ENCODE data around the gene PHF21B.
A peak's percentile ranks its signal among the peaks of the same experiment; 100 is the strongest.

Gene PHF21B

DNA sequence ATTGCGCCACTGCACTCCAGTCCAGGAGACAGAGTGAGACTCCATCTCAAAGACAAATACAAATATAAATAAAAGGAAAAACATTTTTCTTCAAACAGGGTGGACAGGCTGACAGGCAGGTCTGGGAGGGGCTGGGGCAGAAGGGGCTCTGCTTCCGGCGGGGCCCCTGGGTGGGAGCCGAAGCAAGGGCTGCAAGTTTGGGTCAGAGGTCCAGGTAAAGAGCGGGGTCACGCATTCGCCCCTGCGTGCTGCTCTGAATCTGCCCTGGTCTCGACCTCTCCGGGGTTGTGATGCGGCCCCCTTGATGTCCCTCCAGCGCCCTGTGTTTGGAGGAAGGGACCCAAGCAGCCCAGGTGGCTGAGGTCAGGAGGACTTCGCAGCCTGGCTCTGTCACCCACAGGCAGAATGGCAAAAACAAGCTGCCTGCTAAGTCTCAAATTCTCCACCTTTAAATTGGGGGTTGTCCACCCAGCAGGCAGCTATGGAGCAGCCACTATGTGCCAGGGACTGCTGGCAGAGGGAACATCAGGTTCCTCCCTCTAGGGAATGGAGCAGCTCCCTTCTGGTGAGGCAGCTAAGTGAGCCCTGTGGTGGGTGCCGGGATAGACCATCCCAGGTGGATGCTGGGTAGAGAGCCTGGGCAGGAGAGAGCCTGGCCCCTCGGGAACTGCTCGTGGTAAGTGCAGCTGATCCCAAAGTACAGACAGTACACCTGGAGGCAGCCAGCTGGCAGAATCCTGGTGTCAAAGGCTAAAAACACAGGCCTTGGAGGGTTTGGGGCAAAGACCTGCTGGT is 10.3 kb upstream of the PHF21B start:
- intact Hi-C loops (cut with DNase I): no loop called here
- no peak for DNase-seq

DNA sequence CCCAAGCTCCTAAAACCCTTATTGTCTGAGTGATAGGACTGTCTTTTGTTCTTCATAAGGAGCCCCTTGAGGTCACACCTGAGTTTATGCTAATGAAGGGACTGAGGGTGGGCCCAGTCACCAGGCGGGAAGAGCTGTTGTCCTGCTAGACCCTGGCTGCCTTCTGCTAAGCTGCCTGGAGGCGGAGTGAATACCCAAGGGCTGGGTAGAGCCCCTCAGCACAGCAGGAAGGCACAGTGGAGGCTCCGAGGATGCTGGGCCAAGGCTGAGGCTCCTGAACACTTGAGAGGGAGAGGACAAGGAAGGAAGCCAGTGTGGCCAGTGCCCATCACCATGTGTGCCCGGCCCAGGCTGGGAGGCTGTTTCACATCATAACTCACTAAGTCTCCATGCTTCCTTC is 4.8 kb upstream of the PHF21B start:
- intact Hi-C loops (cut with DNase I): no loop called here
- no peak for DNase-seq

DNA sequence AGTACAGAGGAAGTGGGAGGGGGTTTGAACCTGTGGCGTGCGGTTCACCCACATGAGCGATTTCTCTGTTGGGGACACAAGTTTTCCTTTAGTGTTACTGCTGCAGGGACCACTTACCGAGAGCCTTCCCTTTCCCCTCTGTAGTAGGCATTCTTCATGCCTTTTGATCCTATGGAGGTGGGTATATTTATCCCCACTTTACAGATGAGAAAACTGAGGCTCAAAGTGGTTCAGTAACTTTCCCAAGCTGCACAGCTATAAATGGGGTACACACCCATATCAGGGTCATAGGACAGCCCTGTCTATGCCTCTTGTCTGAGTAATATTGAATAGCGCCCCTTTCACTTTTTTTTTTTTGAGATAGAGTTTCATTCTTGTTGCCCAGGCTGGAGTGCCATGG is 3.3 kb upstream of the PHF21B start:
- no peak for DNase-seq
- intact Hi-C loops (cut with DNase I): no loop called here

DNA sequence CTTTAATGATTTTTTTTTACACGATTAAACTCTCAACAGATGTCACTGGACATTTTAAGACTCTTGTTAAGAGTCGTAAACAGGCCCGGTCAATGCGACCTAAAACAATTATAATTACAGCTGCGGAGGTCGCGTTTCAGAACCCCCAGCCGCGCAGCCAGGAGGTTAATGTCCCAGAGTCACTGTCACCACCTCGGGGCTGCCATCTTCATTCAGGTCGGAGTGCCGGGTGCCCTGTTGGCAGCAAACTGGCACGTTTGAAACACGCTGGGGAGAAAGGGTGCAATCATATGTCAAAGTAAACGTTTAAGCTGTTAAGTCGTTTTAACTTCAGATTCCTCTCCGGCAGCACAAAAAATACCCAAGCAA is 711 bp upstream of the PHF21B start:
- intact Hi-C loops (cut with DNase I): no loop called here
- DNase-seq: peak in 22 of 42 donors; percentile 16 to 62 (median 30)

DNA sequence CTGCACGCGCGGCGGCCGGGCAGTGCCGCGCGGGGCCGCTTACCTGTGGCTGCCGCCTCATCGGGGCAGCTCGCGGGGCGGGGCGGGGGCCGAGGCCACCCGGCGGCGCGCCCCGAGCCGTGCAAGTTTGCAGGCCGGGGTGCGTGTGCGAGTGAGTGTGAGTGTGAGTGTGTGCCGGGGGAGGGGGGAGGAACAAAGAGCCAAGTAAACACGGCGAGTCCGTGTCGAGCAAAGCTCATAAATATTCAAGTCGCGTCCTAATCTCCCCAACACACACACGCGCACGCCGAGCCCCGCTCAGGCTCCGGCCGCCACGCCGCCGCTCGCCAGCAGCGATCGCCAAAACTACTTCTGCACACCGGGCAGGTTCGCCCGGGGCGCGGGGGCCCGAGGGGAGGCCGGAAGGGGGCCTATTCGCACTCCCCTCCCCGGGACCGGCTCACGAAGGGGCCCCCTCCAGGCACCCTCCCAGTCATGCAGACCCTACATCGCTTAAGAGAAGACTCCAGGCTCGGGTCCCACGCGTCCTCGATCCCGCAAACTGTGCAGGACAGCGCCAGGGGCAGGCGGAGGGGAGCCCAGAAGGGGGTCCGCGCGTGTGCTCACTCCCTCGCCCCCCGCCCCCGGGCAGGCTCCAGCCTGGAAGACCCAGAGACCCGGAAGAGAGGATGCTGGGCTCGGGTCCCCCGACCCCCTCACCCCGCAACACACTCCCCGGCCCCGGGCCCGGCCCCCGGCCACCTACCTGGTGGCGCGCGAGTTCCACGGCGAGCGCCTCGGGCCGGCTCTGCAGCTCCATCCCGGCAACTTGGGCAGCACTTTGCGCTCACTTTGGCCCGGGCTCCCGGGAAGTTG is 827 bp downstream of the PHF21B start:
- intact Hi-C loops (cut with DNase I): no loop called here
- peak in 35 of 42 donors; percentile 17 to 70 (median 35) for DNase-seq

DNA sequence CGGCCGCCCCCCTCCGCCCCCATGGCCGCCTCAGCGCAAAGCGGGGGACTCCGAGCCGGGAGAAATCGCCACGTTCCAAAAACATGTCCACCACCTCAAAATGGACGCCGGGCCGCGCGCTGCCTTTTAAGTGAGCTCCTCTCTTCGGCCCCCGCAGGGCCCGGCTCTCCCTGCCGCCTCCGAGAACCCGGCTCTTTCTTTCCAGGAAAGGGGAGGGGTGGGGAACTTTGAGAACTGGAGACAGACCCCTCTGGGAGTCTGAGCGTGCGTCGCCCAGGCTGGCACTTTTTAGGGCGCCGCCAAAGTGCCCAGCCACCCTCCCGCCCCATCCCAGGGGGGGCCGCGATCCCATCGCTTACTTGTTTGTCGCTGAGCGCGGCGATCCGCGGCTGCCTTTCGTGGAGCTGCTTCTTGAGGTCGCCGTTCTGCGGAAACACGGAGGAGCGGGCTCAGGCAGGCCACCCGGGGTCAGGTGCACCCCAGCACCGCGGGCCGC is 1.6 kb downstream of the PHF21B start:
- DNase-seq: peak in 34 of 42 donors; percentile 14 to 64 (median 36)
- intact Hi-C loops (cut with DNase I): no loop called here

DNA sequence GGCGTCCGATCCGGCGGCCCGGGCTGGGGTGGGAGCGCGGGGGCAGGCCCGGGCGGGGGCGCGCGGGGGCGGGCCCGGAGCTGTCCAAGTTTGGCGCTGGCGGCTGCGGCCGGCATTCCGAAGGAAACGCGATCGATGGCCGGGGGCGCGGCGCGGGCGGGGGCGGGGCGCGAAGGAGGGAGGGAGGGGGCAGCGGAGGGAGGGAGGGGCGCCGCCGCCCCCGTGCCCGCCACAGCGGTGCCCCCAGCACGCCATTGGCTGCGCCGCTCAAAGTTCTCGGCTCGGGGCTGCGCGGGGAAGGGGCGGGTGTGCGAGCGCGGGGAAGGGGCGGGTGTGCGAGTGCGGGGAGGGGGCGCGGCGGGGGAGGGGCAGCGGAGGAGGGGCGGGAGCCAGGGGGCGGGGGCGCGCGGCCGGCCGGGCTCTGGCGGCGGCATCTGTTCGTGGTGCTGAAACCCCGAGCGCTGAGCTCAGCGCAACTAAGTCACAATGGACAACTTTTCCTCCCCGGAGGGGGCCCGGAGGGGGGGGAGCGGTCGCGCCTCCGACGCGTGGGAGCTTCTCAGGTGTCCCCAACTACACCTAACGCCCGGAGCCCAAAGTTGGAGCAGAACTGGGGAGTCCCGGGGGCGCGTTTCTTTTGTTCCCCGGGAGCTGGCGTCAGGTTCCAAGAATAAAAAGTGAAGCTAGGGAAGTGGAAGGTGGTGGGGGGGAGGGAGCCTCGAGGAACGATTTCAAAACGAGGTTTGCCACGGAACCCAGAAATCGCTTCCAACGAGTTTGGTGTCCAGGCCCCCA is 2.2 kb downstream of the PHF21B start:
- intact Hi-C loops (cut with DNase I): no loop called here
- peak in 35 of 42 donors; percentile 27 to 79 (median 47) for DNase-seq

DNA sequence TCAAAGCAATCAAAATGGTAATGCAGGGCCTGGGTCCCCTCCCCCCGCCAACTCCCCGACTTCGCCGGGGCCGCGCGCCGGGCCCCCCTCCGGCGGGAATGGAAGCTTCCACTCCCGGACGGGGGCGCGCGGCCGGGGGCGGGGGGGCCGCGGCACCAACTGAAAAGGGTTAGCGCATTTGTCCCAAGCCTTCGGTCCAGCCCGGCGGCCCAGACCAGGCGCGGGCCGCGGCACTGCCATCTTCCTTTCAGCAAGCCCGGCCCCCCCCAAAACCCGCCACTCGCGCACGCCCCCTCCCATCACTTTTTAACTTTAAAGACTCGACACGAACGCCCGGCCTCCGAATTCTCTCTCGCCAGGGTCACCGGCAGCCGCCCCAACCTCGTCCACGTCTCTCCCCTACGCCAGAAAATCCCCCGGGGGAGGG is 2.8 kb downstream of the PHF21B start:
- peak in 40 of 42 donors; percentile 12 to 83 (median 62) for DNase-seq
- intact Hi-C loops (cut with DNase I): no loop called here

DNA sequence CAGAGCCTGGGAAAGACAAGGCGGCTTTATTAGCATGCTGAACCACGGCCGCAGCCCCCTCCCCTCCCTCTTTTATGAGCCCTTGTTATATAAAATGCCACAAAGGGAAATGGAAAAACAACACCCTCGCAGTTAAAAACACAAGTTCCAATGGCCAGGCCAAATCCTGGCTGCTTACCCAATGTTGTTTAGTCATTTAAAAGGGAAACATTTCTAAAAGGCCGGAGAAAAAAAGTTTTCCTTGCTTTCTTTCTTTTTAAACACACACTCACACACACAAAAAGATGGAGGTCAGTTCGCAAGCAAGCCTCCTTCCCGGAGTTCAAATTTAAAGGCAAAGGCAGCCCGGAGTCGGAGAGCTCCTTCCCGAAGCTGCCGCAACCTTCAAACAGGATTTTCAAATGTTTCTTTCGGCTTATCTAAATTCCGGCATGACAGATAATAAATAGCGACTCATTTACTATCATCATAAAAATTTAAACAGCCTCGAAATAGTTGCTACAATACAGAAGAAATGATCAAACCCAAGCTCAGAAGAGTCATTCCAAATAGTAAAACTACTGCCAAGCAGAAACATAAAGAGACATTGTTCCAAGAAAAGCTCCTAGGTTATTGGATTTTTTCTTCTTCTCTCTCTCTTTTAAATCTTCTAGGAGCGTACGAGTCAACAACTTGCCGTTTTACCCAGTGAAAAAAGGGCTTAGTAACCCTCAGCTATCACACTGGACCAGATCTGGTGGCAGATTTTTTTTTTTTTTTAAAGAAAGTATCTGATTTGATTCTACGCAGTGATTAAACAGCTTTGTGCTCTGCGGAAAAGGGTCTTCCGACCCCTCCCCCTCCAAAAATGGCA is 3.5 kb downstream of the PHF21B start:
- DNase-seq: peak in 14 of 42 donors; percentile 9 to 64 (median 38)
- intact Hi-C loops (cut with DNase I): no loop called here

DNA sequence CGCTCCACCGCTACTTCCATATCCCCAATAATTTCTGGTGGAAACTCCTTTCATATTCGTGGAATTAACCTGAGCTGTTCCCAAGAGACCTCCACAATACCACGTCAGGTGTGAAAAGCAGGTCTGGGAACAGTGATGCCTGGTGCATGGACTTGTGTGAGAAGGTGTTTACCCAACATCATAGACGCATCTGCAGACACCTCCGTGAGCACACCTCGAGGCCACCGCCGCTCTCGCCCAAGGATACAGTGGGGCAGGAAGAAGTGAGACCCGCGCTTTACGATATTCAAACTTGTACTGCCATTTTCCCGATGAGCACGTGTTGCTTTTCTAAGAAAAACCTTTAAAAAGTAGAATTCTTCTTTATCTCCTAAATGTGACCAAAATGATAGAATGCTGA is 8.2 kb downstream of the PHF21B start:
- no peak for DNase-seq
- intact Hi-C loops (cut with DNase I): no loop called here

DNA sequence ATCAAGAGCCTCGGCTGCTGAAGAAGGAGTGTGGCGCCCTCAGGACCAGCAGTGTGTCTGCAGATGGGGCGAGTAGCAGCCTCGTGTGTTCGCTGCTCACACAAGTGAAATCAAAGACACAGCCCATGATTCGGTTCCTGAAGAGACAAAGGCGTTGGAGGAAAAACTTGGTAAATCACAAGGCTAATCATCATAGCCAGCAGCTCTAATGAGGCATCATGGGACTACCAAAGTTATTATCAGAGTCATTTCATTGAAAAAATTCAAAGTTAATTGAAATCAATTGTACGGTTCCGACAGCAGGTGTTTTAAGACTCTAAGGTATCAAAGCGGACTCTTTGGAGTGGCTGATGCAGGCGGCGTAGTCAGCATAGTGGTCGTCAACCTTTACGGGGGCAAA is 9.5 kb downstream of the PHF21B start:
- no peak for DNase-seq
- intact Hi-C loops (cut with DNase I): no loop called here

DNA sequence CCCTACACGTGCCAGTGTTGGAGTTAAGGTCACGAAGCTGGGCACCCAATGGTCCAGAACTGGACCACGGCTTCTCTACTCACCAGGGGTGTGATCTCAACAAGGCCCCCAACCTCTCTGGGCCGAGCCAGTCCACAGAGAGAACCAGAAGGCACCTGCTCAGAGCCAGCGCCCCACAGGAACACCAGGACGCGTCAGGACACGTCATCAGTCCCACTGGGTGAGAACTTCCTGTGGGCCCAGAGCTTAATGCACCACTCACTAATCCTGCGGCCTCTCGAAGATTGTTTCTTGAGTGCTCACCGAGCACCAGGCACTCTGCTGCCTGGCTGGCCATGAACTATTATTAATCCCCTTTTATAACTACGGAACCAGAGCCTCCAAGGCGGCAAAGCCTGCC is 10.1 kb downstream of the PHF21B start:
- DNase-seq: no peak
- intact Hi-C loops (cut with DNase I): no loop called here

DNA sequence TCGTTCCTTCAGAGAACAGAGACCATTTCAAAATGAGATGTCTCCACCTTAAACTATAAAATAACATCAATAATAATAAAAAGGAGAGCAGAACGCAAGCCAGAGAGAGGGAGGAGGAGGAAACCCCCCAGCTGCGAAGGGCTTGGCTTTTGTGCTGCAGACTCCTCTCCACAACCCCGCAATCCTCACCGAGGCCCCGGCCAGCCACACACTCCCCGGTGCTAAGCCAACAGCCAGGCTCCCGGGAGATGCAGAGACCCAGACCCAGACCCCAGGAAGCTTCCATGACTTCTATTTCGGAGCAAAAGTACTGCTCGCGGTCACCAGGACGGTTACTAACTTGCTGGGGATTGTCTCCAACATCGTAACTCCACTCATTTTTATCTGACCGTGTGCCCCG is 10.6 kb downstream of the PHF21B start:
- DNase-seq: no peak
- intact Hi-C loops (cut with DNase I): no loop called here

DNA sequence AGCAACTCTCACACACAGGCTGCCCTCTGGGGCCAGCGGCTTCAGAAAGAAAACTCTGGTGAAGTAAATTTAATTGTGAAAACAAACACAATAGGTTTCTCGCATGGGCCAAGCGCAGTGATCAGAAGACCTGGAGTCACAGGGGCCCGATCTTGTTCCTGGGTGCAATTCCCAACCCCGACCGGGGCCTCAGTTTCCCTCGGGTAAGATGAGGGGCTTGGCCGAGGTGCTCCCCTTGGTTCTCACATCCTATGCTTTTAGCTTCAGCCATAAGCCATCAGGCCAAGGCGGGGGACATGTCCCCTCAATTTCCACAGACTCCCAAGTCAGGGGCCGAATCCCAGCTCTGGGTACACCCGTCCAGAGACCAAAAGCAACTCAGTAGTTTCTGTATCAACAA is 11.5 kb downstream of the PHF21B start:
- no peak for DNase-seq
- intact Hi-C loops (cut with DNase I): no loop called here

DNA sequence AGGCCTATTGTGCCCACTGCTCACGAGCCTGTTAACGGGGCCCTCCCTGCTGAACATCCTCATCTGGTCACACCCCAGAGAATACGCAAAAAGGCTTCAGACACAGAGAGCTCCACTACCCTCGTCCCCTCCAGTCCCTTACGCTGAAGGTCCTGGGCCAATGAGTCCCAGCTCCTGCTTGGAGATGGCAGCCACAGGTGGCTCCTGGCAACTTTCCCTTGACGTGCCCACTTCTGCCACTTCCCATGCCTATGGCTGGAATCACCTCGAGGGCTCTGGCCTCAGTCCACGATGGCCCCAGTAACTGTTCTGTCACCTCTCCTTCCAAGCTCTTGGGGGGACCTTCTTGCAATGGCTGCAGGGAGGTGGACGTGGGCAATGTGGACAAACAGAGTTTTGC is 12.7 kb downstream of the PHF21B start:
- no peak for DNase-seq

DNA sequence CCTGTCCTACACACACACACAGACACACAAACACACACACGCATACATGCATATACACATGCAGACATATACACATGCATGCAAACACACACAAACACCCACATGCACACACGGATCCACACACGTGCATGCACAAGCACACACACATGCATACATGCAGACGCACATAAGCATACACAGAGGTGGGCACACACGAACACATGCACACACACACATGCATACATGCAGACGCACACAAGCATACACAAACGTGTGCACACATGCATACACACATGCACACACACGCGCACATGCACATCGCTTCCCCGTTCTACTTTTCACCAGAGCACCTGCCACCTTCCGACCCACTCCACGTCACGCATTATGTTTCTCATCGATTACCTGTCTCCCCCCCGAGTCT is 13.2 kb downstream of the PHF21B start:
- intact Hi-C loops (cut with DNase I): no loop called here
- DNase-seq: no peak

More for the DNA sequence above, 12.7 kb downstream of the PHF21B start:
- intact Hi-C loops (cut with DNase I): no loop called here

DNA sequence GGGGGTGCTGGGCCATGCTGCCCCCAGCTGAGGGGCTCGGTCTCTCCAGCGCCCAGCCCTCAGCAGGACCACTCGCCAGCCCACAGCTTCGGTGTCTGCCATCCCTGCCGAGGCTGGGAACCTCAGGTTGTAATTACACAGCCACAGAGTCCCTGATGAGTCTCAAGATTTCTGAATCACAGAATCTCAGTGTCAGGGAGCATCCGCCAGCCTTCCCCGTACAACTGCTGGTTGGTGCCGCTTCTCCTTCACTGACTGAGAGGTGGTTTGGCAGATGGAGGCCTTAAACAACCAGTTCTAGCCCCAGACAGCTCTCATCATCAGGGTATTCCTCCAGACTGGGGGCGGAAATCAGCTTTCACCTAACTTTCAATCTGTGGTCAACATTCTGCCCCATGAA is 13.7 kb downstream of the PHF21B start:
- DNase-seq: no peak
- intact Hi-C loops (cut with DNase I): no loop called here

DNA sequence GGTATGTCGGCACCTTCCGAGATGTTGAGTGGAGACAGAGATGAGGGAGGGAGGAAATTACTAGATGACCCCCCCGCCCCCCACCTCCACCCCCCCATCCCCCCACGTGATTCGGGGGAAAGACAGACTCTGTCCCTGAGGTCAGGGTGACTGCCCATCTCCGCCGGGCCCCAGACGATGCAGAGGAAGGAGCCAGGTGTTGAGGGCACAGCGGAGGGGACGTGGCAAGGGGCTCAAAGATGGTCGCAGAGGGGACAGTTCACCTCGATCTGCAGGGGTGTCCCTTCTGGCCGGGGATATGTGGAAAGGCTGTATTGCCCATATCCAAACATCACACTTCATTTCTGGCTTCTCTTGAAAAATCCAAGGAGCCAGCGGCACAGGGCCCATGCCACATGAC is 14.1 kb downstream of the PHF21B start:
- intact Hi-C loops (cut with DNase I): no loop called here
- DNase-seq: no peak

DNA sequence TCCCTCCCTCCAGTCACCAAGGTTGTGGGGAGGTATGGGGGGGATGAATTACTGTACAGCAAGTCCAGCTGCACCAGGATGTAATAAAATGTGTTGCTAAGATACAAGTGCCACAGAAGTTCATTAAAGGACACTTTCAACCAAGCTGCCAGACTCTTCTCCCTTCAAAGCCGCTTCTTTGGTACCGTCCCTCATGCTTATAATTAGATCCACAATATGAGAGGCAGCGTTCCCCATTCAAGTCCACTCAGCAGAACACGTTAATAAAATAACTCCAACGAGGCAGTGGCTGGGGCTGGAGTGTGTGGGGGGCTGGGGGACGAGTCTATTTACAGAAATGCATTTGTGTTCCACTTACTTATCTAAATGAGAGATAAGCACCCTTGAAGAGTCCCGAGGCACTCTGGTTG is 14.7 kb downstream of the PHF21B start:
- no peak for DNase-seq
- intact Hi-C loops (cut with DNase I): no loop called here

All from head of caudate nucleus (tissue), 42 donors.